Measurements from ENCODE around the gene HYAL3.
A peak's percentile ranks its signal among the peaks of the same experiment; 100 is the strongest.

Gene HYAL3

GRCh38 chr3:50298836-50299637 lies at the start of gene HYAL3, which contains the start of gene NAA80:
TSS of gene HYAL3 (minus strand) at chr3:50299405. CDS start at chr3:50295602, 3,803 bp downstream.
TSS of gene NAA80 (minus strand) at chr3:50299405. CDS start at chr3:50297463, 1,942 bp downstream.
- peak within 1 kb of the TSS; percentile 100 for H2AFZ ChIP-seq (ENCODE audit: low read depth, low read length)
- peak within 1 kb of the TSS; percentile 100 for H3K4me2 ChIP-seq (ENCODE audit: insufficient read depth, low read length)
- H3K79me2 ChIP-seq (ENCODE audit: insufficient read depth, low read length) = peaks cover 7% of the 10 kb centered on the region; the same call in 1 of the 2 replicates
- H4K20me1 ChIP-seq (ENCODE audit: insufficient read depth, low read length) = peaks cover 3% of the 10 kb centered on the region; the same call in 1 of the 2 replicates
- DNase-seq (peak; percentile 99), ATAC-seq (ENCODE audit: insufficient read depth, low read depth) (peak; percentile 86)
- H3K36me3 ChIP-seq (ENCODE audit: insufficient read depth, low read length) = peaks cover 6% of the 10 kb centered on the region; the same call in 1 of the 2 replicates
- peak within 1 kb of the TSS; percentile 96 for H3K27ac ChIP-seq (ENCODE audit: low read length)
- H3K9ac ChIP-seq (ENCODE audit: low read depth, low read length) = peak within 1 kb of the TSS; percentile 92
- peaks cover 28% of the 10 kb centered on the region for H3K4me1 ChIP-seq (ENCODE audit: insufficient read depth, low read length)
- TF ChIP-seq CTCF (IDR thresholded peaks at IDR 0.05; ENCODE audit: borderline replicate concordance, extremely low read depth, low read length, poor library complexity, severe bottlenecking) = peak; percentile 63
- no peak for TF ChIP-seq EZH2 (IDR thresholded peaks at IDR 0.05; ENCODE audit: borderline replicate concordance, low read depth, low read length, severe bottlenecking)
- no peaks in the 10 kb centered on the region for H3K9me3 ChIP-seq (ENCODE audit: insufficient read depth, low read length, severe bottlenecking)
- no peaks in the 10 kb centered on the region for H3K27me3 ChIP-seq (ENCODE audit: insufficient read depth, low read length, poor library complexity)
- H3K4me3 ChIP-seq (ENCODE audit: low read depth in 1 of 2, low read length in 2 of 2) = peak within 1 kb of the TSS; percentile 92 to 100

- Histone ChIP-seq H3K27ac (ENCODE audit: low read length) (no peak overlapping the region), H2AFZ (ENCODE audit: low read depth, low read length) (no peak overlapping the region), H3K36me3 (ENCODE audit: insufficient read depth, low read length) (peaks cover 27% of the 10 kb centered on the region), H4K20me1 (ENCODE audit: insufficient read depth, low read length) (peaks cover 12% of the 10 kb centered on the region), H3K9me3 (ENCODE audit: insufficient read depth, low read length, severe bottlenecking) (no peaks in the 10 kb centered on the region), H3K4me2 (ENCODE audit: insufficient read depth, low read length) (no peak overlapping the region), H3K9ac (ENCODE audit: low read depth, low read length) (no peak overlapping the region), H3K79me2 (ENCODE audit: insufficient read depth, low read length) (peaks cover 33% of the 10 kb centered on the region), H3K27me3 (ENCODE audit: insufficient read depth, low read length, poor library complexity) (no peaks in the 10 kb centered on the region), H3K4me3 (ENCODE audit: low read depth in 1 of 2, low read length in 2 of 2) (no peak overlapping the region), H3K4me1 (ENCODE audit: insufficient read depth, low read length) (peaks cover 37% of the 10 kb centered on the region)
- TF ChIP-seq EZH2 (IDR thresholded peaks at IDR 0.05; ENCODE audit: borderline replicate concordance, low read depth, low read length, severe bottlenecking) (no peak), CTCF (IDR thresholded peaks at IDR 0.05; ENCODE audit: borderline replicate concordance, extremely low read depth, low read length, poor library complexity, severe bottlenecking) (peak; percentile 67)
- ATAC-seq (ENCODE audit: insufficient read depth, low read depth) (no peak), DNase-seq (peak; percentile 73)
These were observed 48.1 kb upstream of the HYAL3 start for GRCh38 chr3:50347187-50347813.

GRCh38 chr3:50345586-50346234 lies 46.5 kb upstream of the HYAL3 start, which contains the start of gene ZMYND10:
TSS of gene ZMYND10 (minus strand) at chr3:50345732. CDS start at chr3:50345579, 153 bp downstream.
- TF ChIP-seq CTCF (IDR thresholded peaks at IDR 0.05; ENCODE audit: borderline replicate concordance, extremely low read depth, low read length, poor library complexity, severe bottlenecking) (no peak), EZH2 (IDR thresholded peaks at IDR 0.05; ENCODE audit: borderline replicate concordance, low read depth, low read length, severe bottlenecking) (no peak)
- H3K36me3 ChIP-seq (ENCODE audit: insufficient read depth, low read length) = peaks cover 22% of the 10 kb centered on the region
- H3K9ac ChIP-seq (ENCODE audit: low read depth, low read length) = no peak within 1 kb of the TSS
- H2AFZ ChIP-seq (ENCODE audit: low read depth, low read length) = no peak within 1 kb of the TSS
- H3K4me1 ChIP-seq (ENCODE audit: insufficient read depth, low read length) = peaks cover 26% of the 10 kb centered on the region
- peaks cover 22% of the 10 kb centered on the region for H3K79me2 ChIP-seq (ENCODE audit: insufficient read depth, low read length)
- H3K4me3 ChIP-seq (ENCODE audit: low read depth in 1 of 2, low read length in 2 of 2) = no peak within 1 kb of the TSS
- ATAC-seq (ENCODE audit: insufficient read depth, low read depth) (no peak), DNase-seq (no peak)
- H3K9me3 ChIP-seq (ENCODE audit: insufficient read depth, low read length, severe bottlenecking) = no peaks in the 10 kb centered on the region
- no peak within 1 kb of the TSS for H3K27ac ChIP-seq (ENCODE audit: low read length)
- 0 out of 2 replicates have a peak, but pooled peaks cover 4% of the 10 kb centered on the region for H4K20me1 ChIP-seq (ENCODE audit: insufficient read depth, low read length)
- no peak within 1 kb of the TSS for H3K4me2 ChIP-seq (ENCODE audit: insufficient read depth, low read length)
- H3K27me3 ChIP-seq (ENCODE audit: insufficient read depth, low read length, poor library complexity) = peaks cover under 1% of the 10 kb centered on the region

Measured in DND-41 (cell line).